HG02763 (cell line): ENCODE data around the gene FHOD3.
A peak's percentile ranks its signal among the peaks of the same experiment; 100 is the strongest.
"Not testable (repeated sequence)": the region's sequence is repeated elsewhere in the genome, so short reads cannot be mapped to it uniquely, and the experiment has no call there.

Source experiments
- ATAC-seq: cut with Tn5 transposase; IDR thresholded peaks from one replicate; pipeline ENCODE4 v1.9.1; 2021; ENCODE audit warnings: mild to moderate bottlenecking, moderate library complexity; ENCODE audit not compliant: unreplicated experiment

Gene FHOD3

GRCh38 chr18:36812678-36813077 is 515.2 kb downstream of the FHOD3 start:
- no peak for ATAC-seq

- ATAC-seq = no peak
These were observed 515.7 kb downstream of the FHOD3 start for GRCh38 chr18:36813101-36813775.

- no peak for ATAC-seq
These were observed 516.3 kb downstream of the FHOD3 start for GRCh38 chr18:36813824-36814223.

GRCh38 chr18:36814994-36815393 is 517.5 kb downstream of the FHOD3 start:
- no peak for ATAC-seq

GRCh38 chr18:36816096-36816495 is 518.6 kb downstream of the FHOD3 start:
- ATAC-seq = not testable (repeated sequence)

GRCh38 chr18:36817039-36817438 is 519.5 kb downstream of the FHOD3 start:
- no peak for ATAC-seq

GRCh38 chr18:36818652-36819051 is 521.1 kb downstream of the FHOD3 start:
- ATAC-seq = no peak

- ATAC-seq = no peak
These were observed 522.1 kb downstream of the FHOD3 start for GRCh38 chr18:36819621-36820020.

- ATAC-seq = no peak
These were observed 524.2 kb downstream of the FHOD3 start for GRCh38 chr18:36821681-36822080.

- ATAC-seq = no peak
These were observed 528.0 kb downstream of the FHOD3 start for GRCh38 chr18:36825526-36825925.

GRCh38 chr18:36826556-36826955 is 529.0 kb downstream of the FHOD3 start:
- no peak for ATAC-seq

GRCh38 chr18:36828157-36828629 is 530.7 kb downstream of the FHOD3 start:
- ATAC-seq = no peak

- ATAC-seq = peak; percentile 95
These were observed 531.3 kb downstream of the FHOD3 start, which contains the start of the genes KIAA1328 and TPGS2 for GRCh38 chr18:36828630-36829361. Gene KIAA1328 (plus strand): TSS chr18:36829127. CDS start chr18:36829139, 12 bp downstream. Gene TPGS2 (minus strand): TSS chr18:36829002. CDS start chr18:36828767, 235 bp downstream.
